Measurements from ENCODE around the gene ST6GALNAC6.
A peak's percentile ranks its signal among the peaks of the same experiment; 100 is the strongest.

ST6GALNAC6 gene

DNA sequence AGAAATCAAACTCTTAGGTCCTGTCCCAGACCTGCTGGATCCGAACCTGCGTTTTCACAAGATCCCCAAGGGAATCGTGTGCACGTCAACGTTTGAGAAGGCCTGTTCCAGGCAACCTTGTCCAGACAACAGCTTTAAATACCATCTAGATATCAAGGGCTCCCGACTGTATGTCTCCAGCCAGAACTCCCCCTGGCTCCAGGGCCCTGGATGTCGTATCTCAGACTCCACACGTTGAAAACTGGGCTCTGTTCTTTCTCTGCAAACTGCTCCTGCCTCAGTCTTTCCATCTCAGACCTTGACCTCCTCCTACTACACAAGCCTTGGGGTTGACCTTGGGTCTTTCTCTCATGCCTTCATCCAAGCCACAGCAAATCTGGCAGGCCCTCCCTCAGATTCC, 39.1 kb downstream of the ST6GALNAC6 start:
- Histone ChIP-seq H3K4me3 (ENCODE audit: low read length, poor library complexity, severe bottlenecking) (no peak overlapping the region), H3K9me2 (replicated peaks; ENCODE audit: low read depth, low read length) (no peaks in the 10 kb centered on the region), H3K27me3 (ENCODE audit: insufficient read depth, low read length, poor library complexity, severe bottlenecking) (no peaks in the 10 kb centered on the region), H3K36me3 (ENCODE audit: insufficient read depth, low read length) (no peaks in the 10 kb centered on the region), H3K9ac (ENCODE audit: low read depth, low read length, poor library complexity, severe bottlenecking) (peak overlapping the region; percentile 69), H3K4me2 (ENCODE audit: low read depth, low read length, poor library complexity, severe bottlenecking) (no peak overlapping the region), H3K4me1 (ENCODE audit: insufficient read depth, low read length, poor library complexity, severe bottlenecking) (peaks cover 85% of the 10 kb centered on the region), H3K9me3 (ENCODE audit: insufficient read depth, low read depth, low read length) (no peaks in the 10 kb centered on the region), H2AFZ (ENCODE audit: low read length) (no peak overlapping the region), H3F3A (ENCODE audit: low read depth) (peaks cover 22% of the 10 kb centered on the region; the same call in 1 of the 2 replicates), H4K20me1 (ENCODE audit: insufficient read depth, low read length, poor library complexity, severe bottlenecking) (no peaks in the 10 kb centered on the region), H3K79me2 (ENCODE audit: insufficient read depth, low read length) (no peaks in the 10 kb centered on the region)
- TF ChIP-seq EZH2phosphoT487 (IDR thresholded peaks at IDR 0.05; ENCODE audit: borderline replicate concordance): no peak
- TF ChIP-seq, protein P1, sequence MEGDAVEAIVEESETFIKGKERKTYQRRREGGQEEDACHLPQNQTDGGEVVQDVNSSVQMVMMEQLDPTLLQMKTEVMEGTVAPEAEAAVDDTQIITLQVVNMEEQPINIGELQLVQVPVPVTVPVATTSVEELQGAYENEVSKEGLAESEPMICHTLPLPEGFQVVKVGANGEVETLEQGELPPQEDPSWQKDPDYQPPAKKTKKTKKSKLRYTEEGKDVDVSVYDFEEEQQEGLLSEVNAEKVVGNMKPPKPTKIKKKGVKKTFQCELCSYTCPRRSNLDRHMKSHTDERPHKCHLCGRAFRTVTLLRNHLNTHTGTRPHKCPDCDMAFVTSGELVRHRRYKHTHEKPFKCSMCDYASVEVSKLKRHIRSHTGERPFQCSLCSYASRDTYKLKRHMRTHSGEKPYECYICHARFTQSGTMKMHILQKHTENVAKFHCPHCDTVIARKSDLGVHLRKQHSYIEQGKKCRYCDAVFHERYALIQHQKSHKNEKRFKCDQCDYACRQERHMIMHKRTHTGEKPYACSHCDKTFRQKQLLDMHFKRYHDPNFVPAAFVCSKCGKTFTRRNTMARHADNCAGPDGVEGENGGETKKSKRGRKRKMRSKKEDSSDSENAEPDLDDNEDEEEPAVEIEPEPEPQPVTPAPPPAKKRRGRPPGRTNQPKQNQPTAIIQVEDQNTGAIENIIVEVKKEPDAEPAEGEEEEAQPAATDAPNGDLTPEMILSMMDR (conservative IDR thresholded peaks at IDR 0.05; ENCODE audit: low read length): no peak

DNA sequence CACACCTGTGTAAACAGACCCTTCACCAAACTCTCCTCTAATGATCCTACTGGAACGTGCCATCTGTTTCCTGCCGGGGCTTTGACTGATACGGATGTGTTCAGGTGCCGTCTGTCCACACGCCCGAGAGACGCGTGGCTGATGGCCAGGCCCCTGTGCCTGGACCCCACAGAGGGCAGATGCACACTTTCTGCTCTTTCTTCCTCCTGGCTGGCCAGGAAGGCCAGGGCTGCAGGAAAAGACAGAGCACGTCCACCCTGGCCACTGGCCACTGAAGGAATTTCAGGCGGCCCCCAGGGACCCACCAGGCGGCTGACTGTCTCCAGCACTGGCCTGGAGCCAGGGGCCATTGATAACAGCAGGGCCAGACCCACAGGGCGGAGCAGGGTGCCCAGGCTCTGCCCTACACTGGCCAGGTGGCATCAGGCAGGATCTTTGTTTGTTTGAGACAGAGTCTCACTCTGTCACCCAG, 41.3 kb downstream of the ST6GALNAC6 start:
- H2AFZ ChIP-seq (ENCODE audit: low read length): no peak overlapping the region
- peaks cover 63% of the 10 kb centered on the region for H3K4me1 ChIP-seq (ENCODE audit: insufficient read depth, low read length, poor library complexity, severe bottlenecking)
- no peaks in the 10 kb centered on the region for H3K9me3 ChIP-seq (ENCODE audit: insufficient read depth, low read depth, low read length)
- TF ChIP-seq, protein P1 (conservative IDR thresholded peaks at IDR 0.05; ENCODE audit: low read length): no peak
- TF ChIP-seq EZH2phosphoT487 (IDR thresholded peaks at IDR 0.05; ENCODE audit: borderline replicate concordance): no peak
- H3K4me3 ChIP-seq (ENCODE audit: low read length, poor library complexity, severe bottlenecking): no peak overlapping the region
- H3K9ac ChIP-seq (ENCODE audit: low read depth, low read length, poor library complexity, severe bottlenecking): peak overlapping the region; percentile 38
- H3K4me2 ChIP-seq (ENCODE audit: low read depth, low read length, poor library complexity, severe bottlenecking): no peak overlapping the region
- no peaks in the 10 kb centered on the region for H4K20me1 ChIP-seq (ENCODE audit: insufficient read depth, low read length, poor library complexity, severe bottlenecking)
- H3K79me2 ChIP-seq (ENCODE audit: insufficient read depth, low read length): no peaks in the 10 kb centered on the region
- H3K36me3 ChIP-seq (ENCODE audit: insufficient read depth, low read length): no peaks in the 10 kb centered on the region
- H3K27me3 ChIP-seq (ENCODE audit: insufficient read depth, low read length, poor library complexity, severe bottlenecking): no peaks in the 10 kb centered on the region
- no peaks in the 10 kb centered on the region for H3K9me2 ChIP-seq (replicated peaks; ENCODE audit: low read depth, low read length)
- peaks cover 10% of the 10 kb centered on the region; the same call in 1 of the 2 replicates for H3F3A ChIP-seq (ENCODE audit: low read depth)

DNA sequence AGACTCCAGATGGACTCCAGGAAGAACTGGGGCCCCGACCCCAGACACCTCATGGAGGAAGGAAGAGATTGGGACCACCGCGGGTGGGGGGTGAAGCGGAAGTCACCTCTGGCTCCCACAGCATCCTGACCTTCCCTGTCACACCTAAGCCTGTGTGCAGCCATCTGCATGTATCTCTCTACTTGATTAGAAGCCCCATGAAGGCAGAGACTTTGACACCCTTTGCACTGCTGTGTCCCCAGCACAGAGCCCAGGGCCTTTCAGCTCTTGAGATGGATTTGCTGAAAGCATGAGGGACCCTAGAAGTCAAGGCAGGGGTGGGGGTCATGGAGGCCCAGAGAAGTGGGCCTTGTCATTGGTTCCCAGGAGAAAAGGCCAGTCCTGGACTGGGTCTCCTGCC, 42.1 kb downstream of the ST6GALNAC6 start:
- 0 out of 2 replicates have a peak, but pooled peaks cover 4% of the 10 kb centered on the region for H3F3A ChIP-seq (ENCODE audit: low read depth)
- no peaks in the 10 kb centered on the region for H4K20me1 ChIP-seq (ENCODE audit: insufficient read depth, low read length, poor library complexity, severe bottlenecking)
- H2AFZ ChIP-seq (ENCODE audit: low read length): no peak overlapping the region
- peaks cover 58% of the 10 kb centered on the region for H3K4me1 ChIP-seq (ENCODE audit: insufficient read depth, low read length, poor library complexity, severe bottlenecking)
- H3K36me3 ChIP-seq (ENCODE audit: insufficient read depth, low read length): no peaks in the 10 kb centered on the region
- H3K27me3 ChIP-seq (ENCODE audit: insufficient read depth, low read length, poor library complexity, severe bottlenecking): no peaks in the 10 kb centered on the region
- no peaks in the 10 kb centered on the region for H3K9me2 ChIP-seq (replicated peaks; ENCODE audit: low read depth, low read length)
- no peak overlapping the region for H3K4me2 ChIP-seq (ENCODE audit: low read depth, low read length, poor library complexity, severe bottlenecking)
- peak overlapping the region; percentile 26 for H3K9ac ChIP-seq (ENCODE audit: low read depth, low read length, poor library complexity, severe bottlenecking)
- no peaks in the 10 kb centered on the region for H3K9me3 ChIP-seq (ENCODE audit: insufficient read depth, low read depth, low read length)
- TF ChIP-seq, protein P1 (conservative IDR thresholded peaks at IDR 0.05; ENCODE audit: low read length): no peak
- no peak for TF ChIP-seq EZH2phosphoT487 (IDR thresholded peaks at IDR 0.05; ENCODE audit: borderline replicate concordance)
- H3K4me3 ChIP-seq (ENCODE audit: low read length, poor library complexity, severe bottlenecking): no peak overlapping the region
- H3K79me2 ChIP-seq (ENCODE audit: insufficient read depth, low read length): no peaks in the 10 kb centered on the region

All from Loucy (cell line).